SK-N-SH (cell line): ENCODE data around the gene TBCD. TPM values are rescaled to one million over a fixed set of nuclear protein-coding genes. Genes with fewer than 3 reads are reported as not detected.

Experiments used
- CTCF ChIA-PET: fragments of 300-600, 350-600 bp; formaldehyde crosslinking; extraction: SDS; loops from one replicate; lab custom pipeline; 2021; lab: Yijun Ruan, JAX
- POLR2A ChIA-PET: fragments of 350-600 bp; sonication (Branson Sonifier 250); formaldehyde crosslinking; extraction: SDS; loops from one replicate; lab custom pipeline; 2020; ENCODE audit warnings: antibody characterized with exemption, inconsistent platforms; lab: Yijun Ruan, JAX
- DNase-seq: peaks from one replicate; pipeline ENCODE4 v3.0.0; 2012
- H2AFZ ChIP-seq: fragments of 200-600 bp; sonication (generic); 2 replicates; pipeline ENCODE4 v1.8.1; 2016; ENCODE audit warnings: antibody characterized with exemption, mild to moderate bottlenecking, low read depth
- H3F3A ChIP-seq: fragments of 200-600 bp; sonication (generic); replicated peaks from 2 replicates; pipeline ENCODE3; 2016; ENCODE audit warnings: antibody characterized with exemption, mild to moderate bottlenecking; ENCODE audit not compliant: insufficient read depth
- H3K27ac ChIP-seq, 2 experiments: fragments of 200-500 bp in 1 of 2; fragments of 200-600 bp in 1 of 2; sonication (Bioruptor generic) in 1 of 2; sonication (generic), shearing (Covaris generic) in 1 of 2; 2 replicates each; pipeline versions ENCODE4 v1.5.1 to v1.6.1; 2014 to 2016; ENCODE audit warnings: low read depth in 2 of 2, inconsistent platforms in 1 of 2, low read length in 1 of 2, mild to moderate bottlenecking in 1 of 2, mixed read lengths in 1 of 2
- H3K27me3 ChIP-seq: fragments of 200-600 bp; sonication (generic), shearing (Covaris generic); 2 replicates; pipeline ENCODE4 v1.6.1; 2016; ENCODE audit warnings: mixed run types; ENCODE audit not compliant: insufficient read depth
- H3K36me3 ChIP-seq, 2 experiments: fragments of 200-500 bp in 1 of 2; fragments of 200-600 bp in 1 of 2; sonication (Bioruptor generic) in 1 of 2; sonication (generic) in 1 of 2; replicated peaks in 1 of 2; 2 replicates each; pipeline versions ENCODE3 to v1.5.1; 2014 to 2016; ENCODE audit warnings: low read length in 1 of 2, mild to moderate bottlenecking in 1 of 2; ENCODE audit not compliant: insufficient read depth in 2 of 2, control insufficient read depth in 1 of 2
- H3K4me1 ChIP-seq, 2 experiments: fragments of 200-500 bp in 1 of 2; fragments of 200-600 bp in 1 of 2; sonication (Bioruptor generic) in 1 of 2; sonication (generic), shearing (Covaris generic) in 1 of 2; 2 replicates each; pipeline versions ENCODE4 v1.5.1 to v1.6.1; 2014 to 2016; ENCODE audit warnings: low read depth in 1 of 2, low read length in 1 of 2, mixed run types in 1 of 2; ENCODE audit not compliant: insufficient read depth in 2 of 2, control insufficient read depth in 1 of 2
- H3K4me2 ChIP-seq: fragments of 200-600 bp; sonication (generic), shearing (Covaris generic); 2 replicates; pipeline ENCODE4 v1.6.1; 2017; ENCODE audit warnings: mixed run types
- H3K4me3 ChIP-seq, 2 experiments: fragments of 200-500 bp in 1 of 2; fragments of 200-600 bp in 1 of 2; sonication (Bioruptor generic) in 1 of 2; sonication (generic), shearing (Covaris generic) in 1 of 2; 2 replicates each; pipeline versions ENCODE4 v1.5.1 to v1.8.1; 2014 to 2016; ENCODE audit warnings: low read depth in 2 of 2, inconsistent platforms in 1 of 2, low read length in 1 of 2, mild to moderate bottlenecking in 1 of 2, mixed read lengths in 1 of 2, moderate library complexity in 1 of 2
- H3K79me2 ChIP-seq: fragments of 200-600 bp; sonication (generic); 2 replicates; pipeline ENCODE4 v1.8.1; 2017; ENCODE audit warnings: mild to moderate bottlenecking; ENCODE audit not compliant: insufficient read depth
- H3K9ac ChIP-seq: fragments of 200-600 bp; sonication (generic); 2 replicates; pipeline ENCODE4 v1.6.1; 2017; ENCODE audit warnings: mixed run types
- H3K9me2 ChIP-seq: fragments of 200-600 bp; sonication (generic); 2 replicates; pipeline ENCODE4 v1.6.1; 2017; ENCODE audit warnings: mixed run types
- H3K9me3 ChIP-seq: fragments of 200-600 bp; sonication (generic); 2 replicates; pipeline ENCODE4 v1.6.1; 2017; ENCODE audit warnings: mixed run types, mild to moderate bottlenecking, moderate library complexity
- H4K20me1 ChIP-seq: fragments of 200-600 bp; sonication (generic); 2 replicates; pipeline ENCODE4 v1.6.1; 2017; ENCODE audit warnings: mild to moderate bottlenecking, mixed run types; ENCODE audit not compliant: insufficient read depth
- FOSL2 ChIP-seq: IDR thresholded peaks from 2 replicates; pipeline ENCODE4 v1.4.0; 2012; ENCODE audit warnings: low read depth, mild to moderate bottlenecking, moderate library complexity, borderline replicate concordance
- FOXJ3 ChIP-seq: sonication (generic); formaldehyde crosslinking; IDR thresholded peaks from 2 replicates; pipeline ENCODE4 v1.5.1; 2020; ENCODE audit warnings: mild to moderate bottlenecking, missing genetic modification reagents
- MAX ChIP-seq: IDR thresholded peaks from 2 replicates; pipeline ENCODE4 v1.4.0; 2012; ENCODE audit warnings: low read depth
- NFIC ChIP-seq: IDR thresholded peaks from 2 replicates; pipeline ENCODE4 v1.4.0; 2012; ENCODE audit warnings: borderline replicate concordance
- NRF1 ChIP-seq: IDR thresholded peaks from 2 replicates; pipeline ENCODE4 v1.6.1; 2012; ENCODE audit warnings: low read depth, mild to moderate bottlenecking, low read length
- RAD21 ChIP-seq: IDR thresholded peaks from 2 replicates; pipeline ENCODE4 v1.6.1; 2012; ENCODE audit warnings: mild to moderate bottlenecking, low read length
- REST ChIP-seq: IDR thresholded peaks from 2 replicates; pipeline ENCODE4 v1.6.1; 2012; ENCODE audit warnings: mild to moderate bottlenecking, low read depth, low read length, moderate library complexity
- TEAD4 ChIP-seq: IDR thresholded peaks from 2 replicates; pipeline ENCODE4 v1.4.0; 2012; ENCODE audit warnings: mild to moderate bottlenecking, borderline replicate concordance; ENCODE audit not compliant: insufficient read depth
- USF2 ChIP-seq: fragments of 150-350 bp; IDR thresholded peaks from 2 replicates; pipeline ENCODE4 v1.6.1; 2017; ENCODE audit warnings: antibody characterized with exemption, low read length, low read depth, borderline replicate concordance
- YY1 ChIP-seq: IDR thresholded peaks from 2 replicates; pipeline ENCODE4 v1.4.0; 2012; ENCODE audit warnings: low read depth, mild to moderate bottlenecking
- WGBS: methylation state at CpG from one replicate; pipeline ENCODE4 v1.1.6; 2017; ENCODE audit warnings: low lambda C conversion rate; 5-methylcytosine and 5-hydroxymethylcytosine counted together
- polyA plus RNA-seq, 3 experiments: library from polyadenylated mRNA; depleted of rRNA; stranded (reverse); fragments of >200 nt; gene quantifications; 2 replicates each; pipeline ENCODE4 v1.2.3, GENCODE V29; 2012
- TF ChIP-seq, protein P1 (sequence below): IDR thresholded peaks from 2 replicates; pipeline ENCODE4 v1.4.0; 2012; ENCODE audit warnings: low read depth, borderline replicate concordance
- TF ChIP-seq, protein P2 (sequence below): IDR thresholded peaks from 2 replicates; pipeline ENCODE4 v1.4.0; 2012; ENCODE audit warnings: low read depth, borderline replicate concordance
- TF ChIP-seq, protein P3 (sequence below): IDR thresholded peaks from 2 replicates; pipeline ENCODE4; 2012

Gene TBCD
- polyA plus RNA-seq, 1 of the 3 experiments (the other 2 are of a cell fraction) = 107 TPM

DNA sequence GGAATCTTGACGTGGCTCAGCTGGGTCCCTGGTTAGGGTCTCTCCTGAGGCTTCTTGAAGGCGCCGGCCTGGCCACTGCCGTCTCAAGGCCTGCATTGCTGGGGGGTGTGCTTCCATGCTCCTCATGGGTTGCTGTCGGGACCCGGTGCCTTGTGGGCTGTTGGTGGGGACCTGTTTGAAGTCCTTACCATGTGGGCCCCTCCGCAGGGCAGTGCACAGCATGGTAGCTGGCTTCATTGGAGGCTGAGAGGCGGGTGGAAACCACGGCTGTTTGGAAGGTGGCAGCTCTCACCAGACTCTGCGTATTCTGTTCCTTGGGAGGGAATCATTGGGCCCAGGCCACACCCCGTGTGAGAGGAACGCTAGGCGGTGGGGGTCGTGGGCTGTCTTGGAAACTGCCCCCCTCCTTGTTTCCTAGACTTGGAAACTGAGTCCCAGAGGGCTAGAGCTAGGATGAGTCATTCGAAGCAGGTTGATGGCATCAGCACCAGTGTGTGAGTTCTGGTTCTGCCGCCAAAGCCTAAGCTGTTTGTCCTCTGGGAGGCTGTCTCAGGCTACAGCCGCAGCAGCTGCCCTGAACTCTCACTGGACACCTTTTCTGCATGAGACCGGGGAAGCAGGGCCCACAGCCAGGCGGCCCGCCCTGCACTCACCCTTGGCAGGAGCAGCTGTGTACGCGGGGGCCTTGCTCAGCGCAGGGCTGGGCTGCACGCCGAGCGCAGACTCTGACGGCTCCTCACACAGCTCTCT is 52.8 kb downstream of the TBCD start:
- no peak overlapping the region for H3K9ac ChIP-seq
- H3K27me3 ChIP-seq = no peaks in the 10 kb centered on the region
- H3F3A ChIP-seq = no peaks in the 10 kb centered on the region
- ChIA-PET CTCF (interaction anchor here (0.7 to 1.5 kb wide), 5 partner anchors 8 to 125 kb away, joined by 3 to 8 read pairs (median 3); no protein-coding TSS in a partner anchor), POLR2A (interaction anchor here (1.0 kb wide), 1 partner anchor 116 kb away, joined by 3 read pairs; no protein-coding TSS in a partner anchor)
- peaks cover 15% of the 10 kb centered on the region for H4K20me1 ChIP-seq
- no peak overlapping the region for H3K27ac ChIP-seq
- H3K9me2 ChIP-seq = no peaks in the 10 kb centered on the region
- H3K4me3 ChIP-seq = no peak overlapping the region
- no peak for DNase-seq
- H3K9me3 ChIP-seq = no peaks in the 10 kb centered on the region
- WGBS = 92% methylated on average over 23 of the region's 27 CpGs
- no peak overlapping the region for H2AFZ ChIP-seq
- TF ChIP-seq MAX (no peak), YY1 (no peak)
- H3K79me2 ChIP-seq = peaks cover 24% of the 10 kb centered on the region; the same call in 1 of the 2 replicates
- H3K36me3 ChIP-seq = peaks cover 6 to 25% of the 10 kb centered on the region in 2 experiments
- H3K4me1 ChIP-seq = peaks cover 0 to 4% of the 10 kb centered on the region in 2 experiments; a peak in 1 of 4 replicates
- no peak overlapping the region for H3K4me2 ChIP-seq

- DNase-seq = no peak
- no peak overlapping the region for H3K9ac ChIP-seq
- H3K4me3 ChIP-seq = no peak overlapping the region
- peaks cover 5 to 24% of the 10 kb centered on the region in 2 experiments for H3K36me3 ChIP-seq
- ChIA-PET CTCF (interaction anchor here (0.8 to 1.5 kb wide), 5 partner anchors 8 to 30 kb away, joined by 3 to 8 read pairs (median 3); no protein-coding TSS in a partner anchor), POLR2A (interaction anchor here (1.0 kb wide), 1 partner anchor 115 kb away, joined by 3 read pairs; no protein-coding TSS in a partner anchor)
- peaks cover 20% of the 10 kb centered on the region; the same call in 1 of the 2 replicates for H3K79me2 ChIP-seq
- H3K4me2 ChIP-seq = no peak overlapping the region
- peaks cover 0 to 4% of the 10 kb centered on the region in 2 experiments; a peak in 1 of 4 replicates for H3K4me1 ChIP-seq
- no peak overlapping the region for H2AFZ ChIP-seq
- H4K20me1 ChIP-seq = peaks cover 15% of the 10 kb centered on the region
- 95% methylated on average over 12 of the region's 13 CpGs for WGBS
- H3K27me3 ChIP-seq = no peaks in the 10 kb centered on the region
- H3K9me3 ChIP-seq = no peaks in the 10 kb centered on the region
- no peaks in the 10 kb centered on the region for H3F3A ChIP-seq
- H3K9me2 ChIP-seq = no peaks in the 10 kb centered on the region
- H3K27ac ChIP-seq = no peak overlapping the region
- TF ChIP-seq NFIC (no peak), TEAD4 (no peak), FOXJ3 (CRISPR knock-in tag) (no peak), NRF1 (no peak), FOSL2 (no peak), REST (no peak), USF2 (no peak), MAX (no peak), RAD21 (no peak)
- TF ChIP-seq, protein P1, sequence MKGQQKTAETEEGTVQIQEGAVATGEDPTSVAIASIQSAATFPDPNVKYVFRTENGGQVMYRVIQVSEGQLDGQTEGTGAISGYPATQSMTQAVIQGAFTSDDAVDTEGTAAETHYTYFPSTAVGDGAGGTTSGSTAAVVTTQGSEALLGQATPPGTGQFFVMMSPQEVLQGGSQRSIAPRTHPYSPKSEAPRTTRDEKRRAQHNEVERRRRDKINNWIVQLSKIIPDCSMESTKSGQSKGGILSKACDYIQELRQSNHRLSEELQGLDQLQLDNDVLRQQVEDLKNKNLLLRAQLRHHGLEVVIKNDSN = no peak
- TF ChIP-seq, protein P2, sequence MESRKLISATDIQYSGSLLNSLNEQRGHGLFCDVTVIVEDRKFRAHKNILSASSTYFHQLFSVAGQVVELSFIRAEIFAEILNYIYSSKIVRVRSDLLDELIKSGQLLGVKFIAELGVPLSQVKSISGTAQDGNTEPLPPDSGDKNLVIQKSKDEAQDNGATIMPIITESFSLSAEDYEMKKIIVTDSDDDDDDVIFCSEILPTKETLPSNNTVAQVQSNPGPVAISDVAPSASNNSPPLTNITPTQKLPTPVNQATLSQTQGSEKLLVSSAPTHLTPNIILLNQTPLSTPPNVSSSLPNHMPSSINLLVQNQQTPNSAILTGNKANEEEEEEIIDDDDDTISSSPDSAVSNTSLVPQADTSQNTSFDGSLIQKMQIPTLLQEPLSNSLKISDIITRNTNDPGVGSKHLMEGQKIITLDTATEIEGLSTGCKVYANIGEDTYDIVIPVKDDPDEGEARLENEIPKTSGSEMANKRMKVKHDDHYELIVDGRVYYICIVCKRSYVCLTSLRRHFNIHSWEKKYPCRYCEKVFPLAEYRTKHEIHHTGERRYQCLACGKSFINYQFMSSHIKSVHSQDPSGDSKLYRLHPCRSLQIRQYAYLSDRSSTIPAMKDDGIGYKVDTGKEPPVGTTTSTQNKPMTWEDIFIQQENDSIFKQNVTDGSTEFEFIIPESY = no peak
- TF ChIP-seq, protein P3, sequence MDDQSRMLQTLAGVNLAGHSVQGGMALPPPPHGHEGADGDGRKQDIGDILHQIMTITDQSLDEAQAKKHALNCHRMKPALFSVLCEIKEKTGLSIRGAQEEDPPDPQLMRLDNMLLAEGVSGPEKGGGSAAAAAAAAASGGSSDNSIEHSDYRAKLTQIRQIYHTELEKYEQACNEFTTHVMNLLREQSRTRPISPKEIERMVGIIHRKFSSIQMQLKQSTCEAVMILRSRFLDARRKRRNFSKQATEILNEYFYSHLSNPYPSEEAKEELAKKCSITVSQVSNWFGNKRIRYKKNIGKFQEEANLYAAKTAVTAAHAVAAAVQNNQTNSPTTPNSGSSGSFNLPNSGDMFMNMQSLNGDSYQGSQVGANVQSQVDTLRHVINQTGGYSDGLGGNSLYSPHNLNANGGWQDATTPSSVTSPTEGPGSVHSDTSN = no peak
Observed at GRCh38 chr17:82805254-82805653, 53.4 kb downstream of the TBCD start.
